ENCODE measurements around the gene LRRC7.

LRRC7 gene

GRCh38 chr1:69777423-69777822 is 209.7 kb downstream of the LRRC7 start:
- H3K4me3 ChIP-seq (ENCODE audit: low read length in 2 of 2): no peak overlapping the region
- DNase-seq (ENCODE audit: low spot score): no peak
- no peak overlapping the region for H3K4ac ChIP-seq (ENCODE audit: low read length)
- WGBS, 2 donors (ENCODE audit: extremely low coverage in 2 of 2, insufficient read length in 2 of 2, insufficient replicate concordance in 1 of 2): no CpG with 5 or more reads among the region's 1 CpG
- H3K36me3 ChIP-seq (replicated peaks in 1 of 2; ENCODE audit: control insufficient read depth in 2 of 2, insufficient read depth in 2 of 2, low read length in 2 of 2): no peaks in the 10 kb centered on the region
- H2BK5ac ChIP-seq (ENCODE audit: low read length): no peak overlapping the region
- H2BK12ac ChIP-seq (ENCODE audit: low read length): no peak overlapping the region
- H2BK120ac ChIP-seq (ENCODE audit: low read depth, low read length): no peak overlapping the region
- no peaks in the 10 kb centered on the region for H3K27me3 ChIP-seq (ENCODE audit: control insufficient read depth in 3 of 3, insufficient read depth in 3 of 3, low read depth in 1 of 3, low read length in 3 of 3)
- no peaks in the 10 kb centered on the region for H3K79me1 ChIP-seq (ENCODE audit: low read depth, low read length)
- no peak overlapping the region for H3K27ac ChIP-seq (replicated peaks; ENCODE audit: low read length)
- H4K91ac ChIP-seq (ENCODE audit: low read depth, low read length, poor library complexity): no peak overlapping the region
- H2BK15ac ChIP-seq (ENCODE audit: low read length): no peak overlapping the region
- H3K14ac ChIP-seq (ENCODE audit: low read length): no peak overlapping the region
- H3K23ac ChIP-seq (ENCODE audit: low read depth, low read length, poor library complexity): no peak overlapping the region
- no peak overlapping the region for H2AK5ac ChIP-seq (ENCODE audit: low read depth, low read length)
- no peak overlapping the region for H3K18ac ChIP-seq (ENCODE audit: low read length)
- H2AFZ ChIP-seq (ENCODE audit: low read length): no peak overlapping the region
- H3K4me2 ChIP-seq (ENCODE audit: insufficient read depth, low read length, poor library complexity, severe bottlenecking): no peak overlapping the region
- H3K9ac ChIP-seq (ENCODE audit: low read depth, low read length, poor library complexity): no peak overlapping the region
- H3K4me1 ChIP-seq (ENCODE audit: control insufficient read depth in 2 of 2, insufficient read depth in 1 of 2, low read depth in 1 of 2, low read length in 2 of 2): no peaks in the 10 kb centered on the region
- no peaks in the 10 kb centered on the region for H3K9me3 ChIP-seq (replicated peaks in 1 of 2; ENCODE audit: control insufficient read depth in 2 of 2, insufficient read depth in 1 of 2, low read depth in 1 of 2, low read length in 2 of 2)
- H4K8ac ChIP-seq (ENCODE audit: low read depth, low read length): no peak overlapping the region

- Histone ChIP-seq H3K9ac (ENCODE audit: low read depth, low read length, poor library complexity) (no peak overlapping the region), H2BK120ac (ENCODE audit: low read depth, low read length) (no peak overlapping the region), H3K18ac (ENCODE audit: low read length) (no peak overlapping the region), H2BK5ac (ENCODE audit: low read length) (no peak overlapping the region), H2BK15ac (ENCODE audit: low read length) (no peak overlapping the region), H4K8ac (ENCODE audit: low read depth, low read length) (no peak overlapping the region), H3K36me3 (replicated peaks in 1 of 2; ENCODE audit: control insufficient read depth in 2 of 2, insufficient read depth in 2 of 2, low read length in 2 of 2) (no peaks in the 10 kb centered on the region), H3K4me2 (ENCODE audit: insufficient read depth, low read length, poor library complexity, severe bottlenecking) (no peak overlapping the region), H3K79me1 (ENCODE audit: low read depth, low read length) (no peaks in the 10 kb centered on the region), H2BK12ac (ENCODE audit: low read length) (no peak overlapping the region), H3K4me3 (ENCODE audit: low read length in 2 of 2) (no peak overlapping the region), H3K4ac (ENCODE audit: low read length) (no peak overlapping the region), H4K91ac (ENCODE audit: low read depth, low read length, poor library complexity) (no peak overlapping the region), H3K14ac (ENCODE audit: low read length) (no peak overlapping the region), H3K27ac (replicated peaks; ENCODE audit: low read length) (no peak overlapping the region), H3K9me3 (replicated peaks in 1 of 2; ENCODE audit: control insufficient read depth in 2 of 2, insufficient read depth in 1 of 2, low read depth in 1 of 2, low read length in 2 of 2) (no peaks in the 10 kb centered on the region), H3K4me1 (ENCODE audit: control insufficient read depth in 2 of 2, insufficient read depth in 1 of 2, low read depth in 1 of 2, low read length in 2 of 2) (no peaks in the 10 kb centered on the region), H2AFZ (ENCODE audit: low read length) (peak overlapping the region; percentile 11), H2AK5ac (ENCODE audit: low read depth, low read length) (no peak overlapping the region), H3K23ac (ENCODE audit: low read depth, low read length, poor library complexity) (no peak overlapping the region), H3K27me3 (ENCODE audit: control insufficient read depth in 3 of 3, insufficient read depth in 3 of 3, low read depth in 1 of 3, low read length in 3 of 3) (no peaks in the 10 kb centered on the region)
- DNase-seq (ENCODE audit: low spot score): no peak
These were observed 210.2 kb downstream of the LRRC7 start for GRCh38 chr1:69777971-69778370.

- H2BK120ac ChIP-seq (ENCODE audit: low read depth, low read length): no peak overlapping the region
- H3K27me3 ChIP-seq (ENCODE audit: control insufficient read depth in 3 of 3, insufficient read depth in 3 of 3, low read depth in 1 of 3, low read length in 3 of 3): no peaks in the 10 kb centered on the region
- no peak overlapping the region for H3K23ac ChIP-seq (ENCODE audit: low read depth, low read length, poor library complexity)
- no peak overlapping the region for H4K91ac ChIP-seq (ENCODE audit: low read depth, low read length, poor library complexity)
- H3K36me3 ChIP-seq (replicated peaks in 1 of 2; ENCODE audit: control insufficient read depth in 2 of 2, insufficient read depth in 2 of 2, low read length in 2 of 2): no peaks in the 10 kb centered on the region
- H3K4ac ChIP-seq (ENCODE audit: low read length): no peak overlapping the region
- H3K18ac ChIP-seq (ENCODE audit: low read length): no peak overlapping the region
- H2AK5ac ChIP-seq (ENCODE audit: low read depth, low read length): no peak overlapping the region
- H3K27ac ChIP-seq (replicated peaks; ENCODE audit: low read length): no peak overlapping the region
- no peak overlapping the region for H2BK15ac ChIP-seq (ENCODE audit: low read length)
- no peak overlapping the region for H3K9ac ChIP-seq (ENCODE audit: low read depth, low read length, poor library complexity)
- H3K4me2 ChIP-seq (ENCODE audit: insufficient read depth, low read length, poor library complexity, severe bottlenecking): no peak overlapping the region
- no peak overlapping the region for H3K4me3 ChIP-seq (ENCODE audit: low read length in 2 of 2)
- no peak overlapping the region for H2BK12ac ChIP-seq (ENCODE audit: low read length)
- no peak overlapping the region for H3K14ac ChIP-seq (ENCODE audit: low read length)
- no peaks in the 10 kb centered on the region for H3K4me1 ChIP-seq (ENCODE audit: control insufficient read depth in 2 of 2, insufficient read depth in 1 of 2, low read depth in 1 of 2, low read length in 2 of 2)
- no peaks in the 10 kb centered on the region for H3K79me1 ChIP-seq (ENCODE audit: low read depth, low read length)
- DNase-seq (ENCODE audit: low spot score): no peak
- no peak overlapping the region for H2AFZ ChIP-seq (ENCODE audit: low read length)
- H2BK5ac ChIP-seq (ENCODE audit: low read length): no peak overlapping the region
- WGBS, 2 donors (ENCODE audit: extremely low coverage in 2 of 2, insufficient read length in 2 of 2, insufficient replicate concordance in 1 of 2): no CpG with 5 or more reads among the region's 5 CpGs
- H4K8ac ChIP-seq (ENCODE audit: low read depth, low read length): no peak overlapping the region
- no peaks in the 10 kb centered on the region for H3K9me3 ChIP-seq (replicated peaks in 1 of 2; ENCODE audit: control insufficient read depth in 2 of 2, insufficient read depth in 1 of 2, low read depth in 1 of 2, low read length in 2 of 2)
These were observed 219.4 kb downstream of the LRRC7 start for GRCh38 chr1:69787151-69787550.

GRCh38 chr1:69791311-69791710 is 223.6 kb downstream of the LRRC7 start:
- Histone ChIP-seq H2BK120ac (ENCODE audit: low read depth, low read length) (no peak overlapping the region), H3K36me3 (replicated peaks in 1 of 2; ENCODE audit: control insufficient read depth in 2 of 2, insufficient read depth in 2 of 2, low read length in 2 of 2) (no peaks in the 10 kb centered on the region), H3K4me2 (ENCODE audit: insufficient read depth, low read length, poor library complexity, severe bottlenecking) (no peak overlapping the region), H3K4me3 (ENCODE audit: low read length in 2 of 2) (no peak overlapping the region), H3K27me3 (ENCODE audit: control insufficient read depth in 3 of 3, insufficient read depth in 3 of 3, low read depth in 1 of 3, low read length in 3 of 3) (no peaks in the 10 kb centered on the region), H2BK5ac (ENCODE audit: low read length) (no peak overlapping the region), H3K9ac (ENCODE audit: low read depth, low read length, poor library complexity) (no peak overlapping the region), H3K79me1 (ENCODE audit: low read depth, low read length) (no peaks in the 10 kb centered on the region), H2AFZ (ENCODE audit: low read length) (no peak overlapping the region), H3K9me3 (replicated peaks in 1 of 2; ENCODE audit: control insufficient read depth in 2 of 2, insufficient read depth in 1 of 2, low read depth in 1 of 2, low read length in 2 of 2) (no peaks in the 10 kb centered on the region), H2BK15ac (ENCODE audit: low read length) (no peak overlapping the region), H4K91ac (ENCODE audit: low read depth, low read length, poor library complexity) (no peak overlapping the region), H3K14ac (ENCODE audit: low read length) (no peak overlapping the region), H3K27ac (replicated peaks; ENCODE audit: low read length) (no peak overlapping the region), H3K23ac (ENCODE audit: low read depth, low read length, poor library complexity) (no peak overlapping the region), H3K4me1 (ENCODE audit: control insufficient read depth in 2 of 2, insufficient read depth in 1 of 2, low read depth in 1 of 2, low read length in 2 of 2) (no peaks in the 10 kb centered on the region), H2BK12ac (ENCODE audit: low read length) (no peak overlapping the region), H3K4ac (ENCODE audit: low read length) (no peak overlapping the region), H2AK5ac (ENCODE audit: low read depth, low read length) (no peak overlapping the region), H4K8ac (ENCODE audit: low read depth, low read length) (no peak overlapping the region), H3K18ac (ENCODE audit: low read length) (no peak overlapping the region)
- no CpG with 5 or more reads among the region's 1 CpG for WGBS, 2 donors (ENCODE audit: extremely low coverage in 2 of 2, insufficient read length in 2 of 2, insufficient replicate concordance in 1 of 2)
- no peak for DNase-seq (ENCODE audit: low spot score)

All from neuronal stem cell (in vitro differentiated cells).